ENCODE results near the gene KCNK1. TPM values are rescaled to one million over a fixed set of nuclear protein-coding genes. Genes with fewer than 3 reads are reported as not detected.

The KCNK1 gene
- total RNA-seq, 1 experiment from 2014 or later: not detected

DNA sequence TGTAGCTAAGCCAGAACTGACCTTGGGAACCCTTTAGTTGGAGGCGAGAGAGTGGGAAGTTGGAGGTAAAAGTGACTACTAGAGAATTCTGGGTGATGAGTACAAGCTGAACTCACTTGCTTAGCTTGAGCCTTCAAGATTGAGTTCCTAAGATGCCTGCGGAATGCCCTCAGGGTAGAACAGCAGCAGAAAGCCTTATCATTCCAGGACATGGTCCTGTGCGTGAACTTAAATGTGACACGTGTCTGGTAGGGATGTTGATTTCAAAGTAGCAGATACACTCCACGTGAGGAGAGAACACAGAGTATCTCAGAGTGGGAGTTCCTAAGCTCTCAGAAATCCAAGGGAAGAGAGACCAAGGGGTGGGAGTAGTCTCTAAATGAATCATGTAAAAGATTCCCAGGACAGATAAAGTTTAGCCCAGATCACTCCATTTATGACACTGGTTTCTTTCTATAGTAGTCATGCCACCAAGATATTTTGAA lies 60.1 kb downstream of the KCNK1 start:
- Mint-ChIP-seq H3K4me1 (ENCODE audit: low read depth, unreplicated experiment) (no peaks in the 10 kb centered on the region), H3K36me3 (ENCODE audit: insufficient read depth, unreplicated experiment) (no peaks in the 10 kb centered on the region), H3K27ac (ENCODE audit: unreplicated experiment) (no peak overlapping the region), H3K4me3 (ENCODE audit: unreplicated experiment) (no peak overlapping the region), H3K9me3 (ENCODE audit: unreplicated experiment) (no peaks in the 10 kb centered on the region), H3K27me3 (ENCODE audit: insufficient read depth, unreplicated experiment) (no peaks in the 10 kb centered on the region)
- no peak overlapping the region for H3K4me3 ChIP-seq (ENCODE audit: low read depth, low read length)
- DNase-seq: peak in 1 of 2 experiments; percentile 48
- no peaks in the 10 kb centered on the region for H3K27me3 ChIP-seq (replicated peaks; ENCODE audit: control insufficient read depth, insufficient read depth, low read length)
- TF ChIP-seq CTCF (IDR thresholded peaks at IDR 0.05; ENCODE audit: insufficient read depth in 1 of 2, low read depth in 1 of 2, low read length in 1 of 2, severe bottlenecking in 1 of 2, unreplicated experiment in 1 of 2): no peak
- H3K4me1 ChIP-seq: no peaks in the 10 kb centered on the region
- no peaks in the 10 kb centered on the region for H3K9me3 ChIP-seq
- H3K36me3 ChIP-seq (ENCODE audit: control insufficient read depth, insufficient read depth, low read length): no peaks in the 10 kb centered on the region
- POLR2A ChIA-PET: no interaction called here
- CTCF ChIA-PET: no interaction called here
- no TSS peak for BruUV-seq (replicated peaks)
- intact Hi-C loops (cut with micrococcal nuclease; ENCODE audit: unreplicated experiment): no loop called here

DNA sequence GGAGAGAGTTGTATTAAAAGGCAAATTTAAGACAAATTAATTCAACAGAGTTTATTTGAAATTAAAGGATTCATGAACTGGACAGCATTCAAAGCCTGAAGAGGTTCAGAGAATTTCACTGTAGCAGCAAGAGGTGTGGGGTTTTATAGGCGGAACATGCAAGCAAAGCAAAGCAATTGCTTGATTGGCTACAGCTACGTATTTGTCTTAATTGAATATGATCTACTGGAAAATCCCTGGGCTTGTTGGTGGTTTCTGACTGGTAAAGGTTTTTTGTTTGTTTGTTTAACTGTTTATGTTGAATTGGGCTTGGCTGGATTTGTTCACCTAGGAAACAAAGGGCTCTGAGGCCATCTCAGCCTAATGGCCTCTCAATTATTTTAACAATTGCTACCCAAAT lies 61.5 kb downstream of the KCNK1 start:
- no peak for TF ChIP-seq CTCF (IDR thresholded peaks at IDR 0.05; ENCODE audit: insufficient read depth in 1 of 2, low read depth in 1 of 2, low read length in 1 of 2, severe bottlenecking in 1 of 2, unreplicated experiment in 1 of 2)
- intact Hi-C loops (cut with micrococcal nuclease; ENCODE audit: unreplicated experiment): no loop called here
- no peaks in the 10 kb centered on the region for H3K9me3 Mint-ChIP-seq (ENCODE audit: unreplicated experiment)
- CTCF ChIA-PET: no interaction called here
- Histone ChIP-seq H3K27me3 (replicated peaks; ENCODE audit: control insufficient read depth, insufficient read depth, low read length) (no peaks in the 10 kb centered on the region), H3K4me3 (ENCODE audit: low read depth, low read length) (no peak overlapping the region), H3K4me1 (no peaks in the 10 kb centered on the region), H3K9me3 (no peaks in the 10 kb centered on the region), H3K36me3 (ENCODE audit: control insufficient read depth, insufficient read depth, low read length) (no peaks in the 10 kb centered on the region)
- no TSS peak for BruUV-seq (replicated peaks)
- DNase-seq: no peak
- no peaks in the 10 kb centered on the region for H3K4me1 Mint-ChIP-seq (ENCODE audit: low read depth, unreplicated experiment)
- no peaks in the 10 kb centered on the region for H3K27me3 Mint-ChIP-seq (ENCODE audit: insufficient read depth, unreplicated experiment)
- H3K27ac Mint-ChIP-seq (ENCODE audit: unreplicated experiment): no peak overlapping the region
- POLR2A ChIA-PET: no interaction called here
- no peaks in the 10 kb centered on the region for H3K36me3 Mint-ChIP-seq (ENCODE audit: insufficient read depth, unreplicated experiment)
- no peak overlapping the region for H3K4me3 Mint-ChIP-seq (ENCODE audit: unreplicated experiment)

- CTCF ChIA-PET: no interaction called here
- BruUV-seq (replicated peaks): no TSS peak
- TF ChIP-seq CTCF (IDR thresholded peaks at IDR 0.05; ENCODE audit: insufficient read depth in 1 of 2, low read depth in 1 of 2, low read length in 1 of 2, severe bottlenecking in 1 of 2, unreplicated experiment in 1 of 2): no peak
- H3K36me3 Mint-ChIP-seq (ENCODE audit: insufficient read depth, unreplicated experiment): no peaks in the 10 kb centered on the region
- H3K27me3 Mint-ChIP-seq (ENCODE audit: insufficient read depth, unreplicated experiment): no peaks in the 10 kb centered on the region
- Histone ChIP-seq H3K27me3 (replicated peaks; ENCODE audit: control insufficient read depth, insufficient read depth, low read length) (no peaks in the 10 kb centered on the region), H3K4me1 (no peaks in the 10 kb centered on the region), H3K4me3 (ENCODE audit: low read depth, low read length) (no peak overlapping the region), H3K36me3 (ENCODE audit: control insufficient read depth, insufficient read depth, low read length) (no peaks in the 10 kb centered on the region), H3K9me3 (no peaks in the 10 kb centered on the region)
- intact Hi-C loops (cut with micrococcal nuclease; ENCODE audit: unreplicated experiment): no loop called here
- H3K4me3 Mint-ChIP-seq (ENCODE audit: unreplicated experiment): no peak overlapping the region
- no peaks in the 10 kb centered on the region for H3K4me1 Mint-ChIP-seq (ENCODE audit: low read depth, unreplicated experiment)
- no peak for DNase-seq
- H3K9me3 Mint-ChIP-seq (ENCODE audit: unreplicated experiment): no peaks in the 10 kb centered on the region
- POLR2A ChIA-PET: no interaction called here
- no peak overlapping the region for H3K27ac Mint-ChIP-seq (ENCODE audit: unreplicated experiment)
These were observed 62.0 kb downstream of the KCNK1 start for GRCh38 chr1:233675893-233676292.
